ENCODE data around the gene WDR70.
"Not testable (repeated sequence)": the region's sequence is repeated elsewhere in the genome, so short reads cannot be mapped to it uniquely, and the experiment has no call there.

WDR70 gene

DNA sequence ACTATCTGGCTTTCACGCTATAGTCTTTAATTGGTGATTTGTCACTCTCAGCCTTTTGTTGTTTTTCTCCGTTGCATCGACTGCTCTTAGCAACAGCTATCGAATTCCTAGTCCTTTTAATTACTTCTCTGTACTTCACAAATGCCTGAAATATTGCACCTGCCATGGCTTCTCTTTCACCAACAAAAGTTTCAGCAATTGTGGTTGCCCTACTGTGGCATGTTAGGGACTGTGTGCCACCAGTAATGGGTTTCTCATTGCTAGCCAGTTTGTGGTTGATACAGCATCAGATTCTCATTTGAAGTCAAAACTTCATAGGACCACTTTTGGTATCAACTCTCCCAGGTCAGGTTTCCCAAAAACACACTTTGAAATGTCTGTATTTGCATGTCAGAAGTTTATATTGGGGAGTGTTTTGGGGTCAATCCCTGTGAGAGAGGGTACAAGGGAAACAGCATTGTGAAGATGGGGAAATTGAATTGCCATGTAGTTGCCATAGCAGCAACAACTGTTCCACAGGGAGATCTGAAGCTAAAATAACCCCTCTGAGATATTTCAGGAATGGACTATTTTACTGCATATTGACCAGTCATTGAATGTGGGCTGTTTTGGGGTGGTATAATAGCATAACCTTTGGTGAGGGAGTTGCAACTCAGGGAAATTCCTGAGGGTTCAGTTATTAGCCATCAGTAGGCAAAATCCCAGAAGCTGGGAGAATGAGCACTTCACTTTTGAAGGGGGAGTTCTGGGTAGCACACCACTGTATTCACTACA lies 99.2 kb downstream of the WDR70 start:
- H3K27ac Mint-ChIP-seq, result no peak overlapping the region
- H3K27me3 Mint-ChIP-seq, result no peaks in the 10 kb centered on the region
- no peak for DNase-seq (ENCODE audit: low spot score in 2 of 2)
- no peaks in the 10 kb centered on the region for H3K4me1 Mint-ChIP-seq
- peaks cover 13% of the 10 kb centered on the region for H3K9me3 Mint-ChIP-seq
- no peak overlapping the region for H3K4me3 Mint-ChIP-seq
- ATAC-seq (ENCODE audit: low read depth), result no peak
- H3K36me3 Mint-ChIP-seq, result peaks cover 45% of the 10 kb centered on the region

DNA sequence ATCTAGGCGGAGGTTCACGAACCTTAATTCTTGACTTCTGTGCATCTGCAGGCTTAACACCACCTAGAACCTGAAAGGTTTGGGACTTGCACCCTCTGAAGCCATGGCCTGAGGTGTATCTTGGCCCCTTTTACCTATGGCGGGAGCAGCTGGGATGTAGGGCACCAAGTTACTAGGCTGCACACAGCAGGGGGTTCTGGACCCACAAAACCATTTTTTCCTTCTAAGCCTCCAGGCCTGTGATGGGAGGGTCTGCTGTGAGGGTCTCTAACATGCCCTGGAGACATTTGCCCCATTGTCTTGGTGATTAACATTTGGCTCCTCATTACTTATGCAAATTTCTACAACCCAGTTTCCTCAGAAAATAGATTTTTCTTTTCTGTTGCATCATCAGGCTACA lies 102.3 kb downstream of the WDR70 start:
- not testable (repeated sequence) for H3K27me3 Mint-ChIP-seq; DNase-seq (ENCODE audit: low spot score in 2 of 2); ATAC-seq (ENCODE audit: low read depth); H3K4me1 Mint-ChIP-seq; H3K27ac Mint-ChIP-seq; H3K4me3 Mint-ChIP-seq
- Mint-ChIP-seq H3K9me3 (peaks cover 13% of the 10 kb centered on the region), H3K36me3 (peaks cover 47% of the 10 kb centered on the region)

DNA sequence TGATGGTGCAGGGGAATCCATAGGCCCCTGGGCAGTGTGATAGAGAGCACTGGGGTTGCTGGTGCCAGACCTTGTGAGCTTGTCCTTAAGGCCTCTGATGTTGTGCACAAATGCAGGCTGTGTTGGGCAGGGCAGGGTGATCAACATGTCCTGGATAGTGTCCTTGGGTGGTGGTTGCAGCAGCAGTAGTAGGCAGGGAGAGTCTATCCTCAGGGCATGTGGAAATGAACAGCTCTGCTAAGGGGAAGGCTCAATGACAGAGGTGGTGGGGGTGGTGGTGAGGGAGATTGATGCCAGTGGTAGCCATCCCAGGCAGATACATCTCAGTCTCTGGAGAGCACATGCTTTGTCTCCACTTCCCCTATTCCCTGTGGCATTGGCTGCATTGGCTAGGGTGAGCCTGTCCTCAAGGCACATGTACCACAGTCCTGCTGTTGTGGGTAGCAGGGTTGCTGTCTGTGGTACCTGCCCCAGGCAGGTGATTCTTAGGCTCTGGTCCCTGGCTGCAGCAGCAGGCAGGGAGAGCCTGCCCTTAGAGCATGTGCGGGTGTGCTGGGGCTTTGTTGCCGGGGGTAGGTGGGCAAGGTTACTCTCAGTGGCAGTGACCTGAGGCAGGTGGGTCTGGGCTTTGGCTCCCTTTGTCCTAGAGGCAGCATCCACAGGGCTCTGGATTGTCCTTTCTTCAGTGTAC lies 111.1 kb downstream of the WDR70 start:
- Mint-ChIP-seq H3K4me3 (no peak overlapping the region), H3K36me3 (peaks cover 30% of the 10 kb centered on the region), H3K9me3 (peaks cover 3% of the 10 kb centered on the region), H3K4me1 (peaks cover 2% of the 10 kb centered on the region), H3K27ac (no peak overlapping the region), H3K27me3 (no peaks in the 10 kb centered on the region)
- ATAC-seq (ENCODE audit: low read depth) (no peak), DNase-seq (ENCODE audit: low spot score in 2 of 2) (no peak)

DNA sequence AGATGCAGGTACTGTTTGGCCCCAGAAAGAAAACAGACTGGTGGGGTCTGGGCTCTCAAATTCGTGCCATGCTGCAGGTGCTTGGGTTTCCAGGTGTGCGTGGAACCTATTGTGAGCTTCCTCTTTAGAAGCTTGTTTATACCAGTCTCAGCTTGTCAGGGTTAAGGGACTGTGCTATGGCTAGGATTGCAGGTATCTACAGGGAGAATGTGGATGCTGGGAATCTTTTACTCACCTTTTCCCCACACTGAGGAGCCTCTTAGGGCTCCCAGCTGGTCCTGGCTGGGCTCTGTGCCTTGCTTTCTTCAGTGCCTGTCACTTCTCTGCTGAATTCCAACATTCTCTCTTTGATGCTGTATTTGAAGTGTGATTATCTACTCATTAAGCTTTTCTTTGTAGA lies 111.8 kb downstream of the WDR70 start:
- Mint-ChIP-seq H3K27me3 (no peaks in the 10 kb centered on the region), H3K9me3 (peaks cover 3% of the 10 kb centered on the region), H3K4me3 (no peak overlapping the region), H3K27ac (no peak overlapping the region), H3K4me1 (peaks cover 2% of the 10 kb centered on the region), H3K36me3 (peaks cover 33% of the 10 kb centered on the region)
- no peak for ATAC-seq (ENCODE audit: low read depth)
- DNase-seq (ENCODE audit: low spot score in 2 of 2), result no peak

DNA sequence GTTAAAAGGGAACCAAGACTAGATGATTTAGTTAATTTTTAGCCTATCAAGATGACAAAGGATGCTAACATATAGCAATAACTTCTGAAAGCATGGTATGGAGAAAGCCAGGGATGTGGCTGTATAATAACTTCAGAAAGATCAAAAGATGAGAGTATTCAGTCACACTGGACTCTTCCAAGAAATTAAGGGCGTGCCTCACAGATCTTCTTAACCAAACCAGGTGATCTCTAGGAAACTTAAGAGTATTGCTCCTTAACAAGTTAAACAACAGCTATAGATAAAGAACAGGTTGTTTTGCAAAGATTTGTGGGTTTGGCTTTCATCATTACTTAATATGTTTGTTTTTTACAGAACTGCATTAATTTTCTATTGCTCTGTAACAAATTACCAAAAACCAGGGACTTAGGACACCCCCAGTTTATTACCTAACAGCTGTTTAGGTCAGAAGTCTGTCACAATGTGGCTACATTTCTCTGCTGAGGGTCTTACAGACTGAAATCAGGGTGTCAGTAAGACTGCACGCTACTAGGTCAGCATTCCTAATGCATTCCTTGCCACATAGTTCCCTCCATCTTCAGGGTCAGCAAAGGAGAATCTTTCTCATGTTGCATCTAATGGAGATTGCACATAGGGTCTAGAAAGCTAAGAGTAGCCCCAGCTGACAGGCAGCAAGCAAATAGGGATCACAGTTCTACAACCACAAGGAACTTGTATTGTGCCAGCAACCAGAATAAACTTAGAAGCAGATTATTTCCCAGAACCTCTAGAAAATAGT lies 113.8 kb downstream of the WDR70 start:
- ATAC-seq (ENCODE audit: low read depth) (no peak), DNase-seq (ENCODE audit: low spot score in 2 of 2) (no peak)
- Mint-ChIP-seq H3K27me3 (no peaks in the 10 kb centered on the region), H3K27ac (no peak overlapping the region), H3K4me1 (peaks cover 2% of the 10 kb centered on the region), H3K9me3 (peaks cover 3% of the 10 kb centered on the region), H3K36me3 (peaks cover 30% of the 10 kb centered on the region), H3K4me3 (no peak overlapping the region)

DNA sequence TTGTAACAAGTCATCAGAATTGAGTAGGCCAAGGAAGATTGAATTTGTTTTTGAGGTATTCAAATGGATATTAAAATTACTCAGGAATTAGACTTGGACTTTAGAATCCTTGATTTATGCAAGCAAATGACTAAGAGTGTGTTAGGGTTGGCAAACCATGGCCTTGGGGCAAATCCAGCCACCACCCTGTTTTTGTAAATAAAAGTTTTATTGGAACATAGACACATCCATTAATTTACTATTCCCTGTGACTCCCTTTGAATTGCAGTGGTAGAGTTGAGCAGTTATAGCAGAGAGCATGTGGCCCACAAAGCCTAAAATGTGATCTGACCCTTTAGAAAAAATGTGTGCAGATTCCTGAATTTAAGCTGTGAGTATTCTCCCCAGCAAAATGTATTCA lies 115.6 kb downstream of the WDR70 start:
- Mint-ChIP-seq H3K9me3 (no peaks in the 10 kb centered on the region), H3K4me1 (no peaks in the 10 kb centered on the region), H3K27me3 (no peaks in the 10 kb centered on the region), H3K36me3 (peaks cover 33% of the 10 kb centered on the region), H3K4me3 (no peak overlapping the region), H3K27ac (no peak overlapping the region)
- ATAC-seq (ENCODE audit: low read depth) (no peak), DNase-seq (ENCODE audit: low spot score in 2 of 2) (no peak)

DNA sequence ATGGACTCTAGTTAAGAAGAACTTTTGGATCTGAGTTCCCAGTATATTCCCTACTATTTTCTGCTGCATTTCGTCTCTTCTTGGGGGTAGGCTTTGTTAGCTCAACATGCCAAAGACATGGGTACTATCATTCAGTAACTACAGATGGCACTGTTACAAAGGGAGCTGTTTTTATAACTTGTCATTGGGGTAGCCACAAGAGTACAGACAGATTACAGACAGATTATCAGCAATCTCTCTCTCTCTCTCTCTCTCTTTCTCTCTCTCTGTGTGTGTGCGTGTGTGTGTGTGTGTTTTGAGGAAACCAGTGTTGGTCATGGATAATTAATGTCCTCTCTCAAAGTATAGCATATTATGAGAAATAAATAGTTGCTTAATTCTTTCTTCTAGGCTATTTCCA lies 116.1 kb downstream of the WDR70 start:
- no peak for ATAC-seq (ENCODE audit: low read depth)
- H3K9me3 Mint-ChIP-seq, result no peaks in the 10 kb centered on the region
- H3K27ac Mint-ChIP-seq, result no peak overlapping the region
- no peak for DNase-seq (ENCODE audit: low spot score in 2 of 2)
- H3K4me3 Mint-ChIP-seq, result no peak overlapping the region
- no peaks in the 10 kb centered on the region for H3K27me3 Mint-ChIP-seq
- peaks cover 34% of the 10 kb centered on the region for H3K36me3 Mint-ChIP-seq
- H3K4me1 Mint-ChIP-seq, result no peaks in the 10 kb centered on the region

DNA sequence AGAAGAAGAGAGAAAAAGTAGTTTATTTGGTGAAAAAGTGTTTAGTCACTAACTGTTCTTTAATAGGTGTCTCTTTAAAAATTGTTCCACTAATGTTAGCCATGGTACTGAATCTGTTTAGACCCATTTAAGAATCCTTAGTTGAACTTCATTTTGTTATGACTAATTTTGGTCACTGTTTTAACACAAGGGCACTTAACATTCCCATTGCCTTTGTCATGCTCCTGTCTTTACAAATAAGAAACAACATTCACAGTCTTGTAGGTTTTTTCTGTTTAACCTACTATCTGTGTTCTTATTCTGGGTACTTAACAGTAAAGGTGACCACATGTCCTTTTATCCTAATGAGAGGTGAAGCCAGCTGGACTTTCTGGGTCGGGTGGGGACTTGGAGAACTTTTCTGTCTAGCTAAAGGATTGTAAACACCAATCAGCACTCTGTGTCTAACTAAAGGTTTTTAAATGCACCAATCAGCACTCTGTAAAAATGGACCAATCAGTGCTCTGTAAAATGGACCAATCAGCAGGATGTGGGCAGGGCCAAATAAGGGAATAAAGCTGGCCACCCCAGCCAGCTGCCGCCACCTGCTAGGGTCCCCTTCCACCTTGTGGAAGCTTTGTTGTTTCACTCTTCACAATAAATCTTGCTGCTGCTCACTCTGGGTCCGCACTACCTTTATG lies 116.7 kb downstream of the WDR70 start:
- Mint-ChIP-seq H3K36me3 (peaks cover 37% of the 10 kb centered on the region), H3K27me3 (no peaks in the 10 kb centered on the region), H3K27ac (no peak overlapping the region), H3K4me3 (no peak overlapping the region), H3K4me1 (no peaks in the 10 kb centered on the region), H3K9me3 (no peaks in the 10 kb centered on the region)
- DNase-seq (ENCODE audit: low spot score in 2 of 2), result no peak
- no peak for ATAC-seq (ENCODE audit: low read depth)

DNA sequence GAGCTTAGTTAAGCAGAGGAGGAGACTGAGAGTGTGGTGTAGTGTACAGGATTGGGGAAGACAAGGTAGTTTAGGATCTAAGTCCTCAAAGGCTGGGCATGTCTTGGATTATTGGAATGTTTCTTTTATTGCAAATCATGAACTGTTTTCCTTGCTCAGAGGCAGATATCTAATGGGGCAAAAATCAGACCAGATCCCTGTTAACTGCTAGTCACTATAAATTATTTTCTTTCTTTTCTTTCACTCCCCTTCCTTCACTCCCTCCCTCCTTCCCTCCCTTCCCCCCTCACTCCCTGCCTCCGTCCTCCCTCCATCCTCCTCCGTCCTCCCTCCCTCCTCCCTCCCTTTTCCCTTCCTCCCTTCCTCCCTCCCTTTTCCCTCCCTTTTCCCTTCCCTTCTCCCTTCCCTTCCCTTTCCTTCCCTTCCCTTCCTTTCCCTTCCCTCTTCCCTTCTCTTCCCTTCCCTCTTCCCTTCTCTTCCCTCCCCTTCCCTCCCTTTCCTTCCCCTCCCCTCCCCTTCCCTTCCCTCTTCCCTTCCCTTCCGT lies 117.9 kb downstream of the WDR70 start:
- H3K36me3 Mint-ChIP-seq, result peaks cover 45% of the 10 kb centered on the region
- no peaks in the 10 kb centered on the region for H3K27me3 Mint-ChIP-seq
- H3K27ac Mint-ChIP-seq, result peak overlapping the region; percentile 1
- no peaks in the 10 kb centered on the region for H3K9me3 Mint-ChIP-seq
- H3K4me3 Mint-ChIP-seq, result no peak overlapping the region
- no peaks in the 10 kb centered on the region for H3K4me1 Mint-ChIP-seq
- ATAC-seq (ENCODE audit: low read depth) (no peak), DNase-seq (ENCODE audit: low spot score in 2 of 2) (no peak)

DNA sequence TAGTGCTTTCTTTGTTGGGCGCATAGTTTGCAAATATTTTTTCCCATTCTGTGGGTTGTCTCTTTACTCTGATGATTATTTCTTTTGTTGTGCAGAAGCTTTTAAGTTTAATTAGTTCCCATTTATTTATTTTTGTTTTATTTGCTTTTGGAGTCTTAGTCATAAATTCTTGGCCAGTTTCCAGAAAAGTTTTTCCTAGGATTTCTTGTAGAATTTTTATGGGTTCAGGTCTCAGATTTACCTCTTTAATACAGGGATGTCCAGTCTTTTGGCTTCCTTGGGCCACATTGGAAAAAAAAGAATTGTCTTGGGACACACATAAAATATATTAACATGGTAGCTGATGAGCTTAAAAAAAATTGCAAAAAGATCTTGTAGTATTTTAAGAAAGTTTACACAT lies 122.0 kb downstream of the WDR70 start:
- Mint-ChIP-seq H3K27ac (no peak overlapping the region), H3K27me3 (no peaks in the 10 kb centered on the region), H3K4me1 (peaks cover 6% of the 10 kb centered on the region), H3K4me3 (no peak overlapping the region), H3K9me3 (no peaks in the 10 kb centered on the region), H3K36me3 (peaks cover 60% of the 10 kb centered on the region)
- DNase-seq (ENCODE audit: low spot score in 2 of 2) (no peak), ATAC-seq (ENCODE audit: low read depth) (no peak)

DNA sequence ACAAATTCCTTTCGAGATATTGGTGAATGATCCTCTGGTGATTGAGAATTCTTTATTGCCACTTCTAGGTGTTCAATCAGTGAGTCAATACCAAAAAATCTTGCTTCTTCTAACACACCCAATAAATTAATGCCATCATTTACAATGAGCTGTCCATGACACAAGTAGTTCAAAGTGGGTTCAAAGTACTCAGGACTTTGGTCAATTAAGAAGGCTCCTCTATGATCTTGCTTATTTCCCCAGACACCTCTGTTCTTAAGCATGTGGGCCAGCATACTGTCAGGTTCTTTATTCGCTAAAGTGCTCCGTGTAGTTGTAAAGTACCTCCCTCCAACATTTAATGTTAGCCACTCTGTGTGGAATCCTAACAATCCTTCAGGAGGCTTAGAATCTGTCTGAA lies 127.1 kb downstream of the WDR70 start:
- no peaks in the 10 kb centered on the region for H3K27me3 Mint-ChIP-seq
- H3K9me3 Mint-ChIP-seq, result no peaks in the 10 kb centered on the region
- DNase-seq (ENCODE audit: low spot score in 2 of 2) (no peak), ATAC-seq (ENCODE audit: low read depth) (no peak)
- H3K36me3 Mint-ChIP-seq, result peaks cover 54% of the 10 kb centered on the region
- H3K4me3 Mint-ChIP-seq, result no peak overlapping the region
- no peak overlapping the region for H3K27ac Mint-ChIP-seq
- H3K4me1 Mint-ChIP-seq, result peaks cover 6% of the 10 kb centered on the region

DNA sequence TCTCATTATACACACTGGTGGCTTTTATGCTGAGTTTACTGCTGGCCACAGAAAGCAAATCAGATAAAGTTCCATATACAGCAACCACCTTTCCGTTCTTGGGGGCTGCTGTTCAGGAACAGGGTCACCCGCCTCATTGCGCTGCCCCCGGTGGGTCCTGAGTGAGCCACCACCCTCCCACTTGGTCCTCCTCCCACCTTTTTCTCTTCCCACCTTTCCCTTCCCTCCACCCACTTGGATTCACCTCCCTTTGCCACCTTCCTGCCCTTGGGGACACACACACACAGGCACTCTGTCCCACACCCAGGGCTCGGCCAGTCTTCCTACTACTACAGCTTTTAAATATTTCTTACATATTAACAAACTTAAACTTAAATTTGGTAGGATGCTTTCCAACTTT lies 127.6 kb downstream of the WDR70 start:
- Mint-ChIP-seq H3K36me3 (peaks cover 56% of the 10 kb centered on the region), H3K4me1 (peaks cover 6% of the 10 kb centered on the region), H3K27me3 (no peaks in the 10 kb centered on the region), H3K9me3 (no peaks in the 10 kb centered on the region), H3K27ac (no peak overlapping the region), H3K4me3 (no peak overlapping the region)
- DNase-seq (ENCODE audit: low spot score in 2 of 2) (no peak), ATAC-seq (ENCODE audit: low read depth) (no peak)

DNA sequence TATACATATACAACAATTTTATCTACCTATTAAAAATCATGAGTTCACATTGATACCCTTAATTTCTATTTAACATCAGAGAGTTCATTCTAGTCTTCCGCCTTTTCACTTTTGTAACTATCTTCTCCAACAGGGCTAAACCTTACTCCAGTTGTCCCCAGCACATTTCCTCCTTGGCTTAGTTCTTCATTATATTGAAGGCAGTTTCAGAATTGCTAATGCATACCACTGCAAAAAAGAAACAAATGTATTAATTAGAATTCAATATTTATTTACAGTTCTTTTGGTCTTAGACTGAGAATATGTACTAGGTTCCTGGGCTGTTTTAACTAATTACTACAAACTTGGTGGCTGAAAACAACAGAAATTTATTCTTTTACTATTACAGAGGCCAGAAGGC lies 132.5 kb downstream of the WDR70 start:
- Mint-ChIP-seq H3K36me3 (peaks cover 39% of the 10 kb centered on the region), H3K9me3 (no peaks in the 10 kb centered on the region), H3K27me3 (no peaks in the 10 kb centered on the region), H3K27ac (no peak overlapping the region), H3K4me3 (no peak overlapping the region), H3K4me1 (peaks cover 5% of the 10 kb centered on the region)
- ATAC-seq (ENCODE audit: low read depth) (no peak), DNase-seq (ENCODE audit: low spot score in 2 of 2) (no peak)

DNA sequence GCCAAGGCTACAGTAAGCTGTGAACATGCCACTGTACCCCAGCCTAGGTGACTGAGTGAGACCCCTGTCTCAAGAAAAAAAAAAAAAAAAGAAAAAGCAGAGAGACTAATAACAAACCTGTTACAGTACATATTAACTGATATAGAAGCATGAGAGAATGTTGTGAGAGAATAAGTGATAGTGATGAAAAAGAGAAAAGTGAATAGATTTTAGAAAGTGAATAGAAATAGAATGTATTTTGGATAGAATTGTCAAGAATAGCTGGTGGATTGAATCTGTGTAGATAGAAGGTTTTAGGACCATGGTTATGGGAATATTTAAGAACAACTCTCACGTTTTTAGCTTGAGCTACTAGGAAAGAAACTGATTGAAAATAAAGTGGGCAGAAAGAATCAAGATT lies 135.8 kb downstream of the WDR70 start:
- Mint-ChIP-seq H3K27me3 (no peaks in the 10 kb centered on the region), H3K4me3 (no peak overlapping the region), H3K36me3 (peaks cover 33% of the 10 kb centered on the region), H3K9me3 (peaks cover 2% of the 10 kb centered on the region), H3K27ac (no peak overlapping the region), H3K4me1 (peaks cover 5% of the 10 kb centered on the region)
- ATAC-seq (ENCODE audit: low read depth) (no peak), DNase-seq (ENCODE audit: low spot score in 2 of 2) (no peak)

Data from memory B cell (primary cell).